HFFc6 (cell line): Measurements from ENCODE around the gene ARL6IP4. TPM values are rescaled to one million over a fixed set of nuclear protein-coding genes. Genes with fewer than 3 reads are reported as not detected.

ENCODE experiments used
- DNase-seq: peaks from one replicate; pipeline ENCODE4 v3.0.0-alpha.2; 2018
- H3K27ac Mint-ChIP-seq: 2 replicates; pipeline ENCODE4 v1.8.0; 2020; ENCODE audit warnings: mild to moderate bottlenecking, mixed read lengths
- H3K27me3 Mint-ChIP-seq: 2 replicates; pipeline ENCODE4 v1.8.0; 2021; ENCODE audit warnings: mild to moderate bottlenecking, moderate library complexity, mixed read lengths; ENCODE audit not compliant: insufficient read depth
- H3K36me3 Mint-ChIP-seq: 2 replicates; pipeline ENCODE4 v1.8.0; 2021; ENCODE audit warnings: low read depth, mixed read lengths
- H3K4me1 Mint-ChIP-seq: 2 replicates; pipeline ENCODE4 v1.8.0; 2020; ENCODE audit warnings: low read depth, mixed read lengths
- H3K4me3 Mint-ChIP-seq: 2 replicates; pipeline ENCODE4 v1.8.0; 2020; ENCODE audit warnings: mild to moderate bottlenecking, moderate library complexity, mixed read lengths
- H3K9me3 Mint-ChIP-seq: 2 replicates; pipeline ENCODE4 v1.8.0; 2020; ENCODE audit warnings: mild to moderate bottlenecking, mixed read lengths
- total RNA-seq, 6 experiments: library from RNA; stranded (reverse); fragmentation: NEBNext Ultra II Directional; extraction: Animal tissue kit (Norgen Biotek cat#: 25700); gene quantifications; 2 replicates in 1 of 6; 3 replicates in 5 of 6; pipeline ENCODE4 v1.2.3, GENCODE V29; 2021
- TF ChIP-seq, protein P1 (sequence below): fragments of 200-600 bp; sonication (generic); IDR thresholded peaks from 2 replicates; pipeline ENCODE4 v1.5.0; 2021; ENCODE audit warnings: antibody characterized with exemption, mild to moderate bottlenecking

Gene ARL6IP4
- total RNA-seq, 6 experiments from 2014 or later: 128 to 180 (median 149) TPM

DNA sequence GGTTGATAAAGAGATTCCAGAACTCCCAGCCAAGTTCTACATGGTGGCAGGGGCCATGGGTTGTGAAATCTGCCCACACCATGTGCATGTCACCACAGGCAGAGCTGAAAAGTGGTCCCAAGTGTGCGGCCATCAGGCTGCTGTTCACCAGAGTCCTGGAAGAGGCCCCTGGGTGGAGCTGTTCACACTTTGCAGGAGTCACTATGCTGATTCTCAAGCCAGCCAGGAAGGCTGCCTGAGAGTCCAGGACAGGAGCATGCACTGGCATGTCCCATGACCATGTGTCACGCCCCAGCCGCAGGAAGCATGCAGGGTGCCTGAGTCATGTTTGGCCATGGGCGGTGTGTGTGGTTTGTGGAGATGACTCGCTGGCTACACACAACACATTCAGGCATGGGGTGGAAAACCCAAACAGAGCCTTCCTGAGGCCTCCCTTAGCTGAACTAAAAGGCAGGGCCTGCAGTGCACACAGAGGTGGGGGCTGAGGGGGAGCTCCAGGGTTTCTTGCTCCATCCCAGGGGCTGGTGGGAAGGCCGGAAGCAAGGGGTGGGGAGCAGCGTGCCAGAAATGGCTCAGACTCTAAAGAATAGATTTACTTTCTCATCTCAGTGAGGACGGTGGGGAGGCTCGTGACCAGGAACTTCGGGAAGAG lies 33.7 kb upstream of the ARL6IP4 start:
- Mint-ChIP-seq H3K4me1 (peaks cover 59% of the 10 kb centered on the region), H3K36me3 (peaks cover 7% of the 10 kb centered on the region; the same call in 1 of the 2 replicates), H3K27me3 (no peaks in the 10 kb centered on the region; the same call in 1 of the 2 replicates), H3K9me3 (no peaks in the 10 kb centered on the region), H3K27ac (peak overlapping the region; percentile 99), H3K4me3 (peak overlapping the region; percentile 67)
- TF ChIP-seq, protein P1, sequence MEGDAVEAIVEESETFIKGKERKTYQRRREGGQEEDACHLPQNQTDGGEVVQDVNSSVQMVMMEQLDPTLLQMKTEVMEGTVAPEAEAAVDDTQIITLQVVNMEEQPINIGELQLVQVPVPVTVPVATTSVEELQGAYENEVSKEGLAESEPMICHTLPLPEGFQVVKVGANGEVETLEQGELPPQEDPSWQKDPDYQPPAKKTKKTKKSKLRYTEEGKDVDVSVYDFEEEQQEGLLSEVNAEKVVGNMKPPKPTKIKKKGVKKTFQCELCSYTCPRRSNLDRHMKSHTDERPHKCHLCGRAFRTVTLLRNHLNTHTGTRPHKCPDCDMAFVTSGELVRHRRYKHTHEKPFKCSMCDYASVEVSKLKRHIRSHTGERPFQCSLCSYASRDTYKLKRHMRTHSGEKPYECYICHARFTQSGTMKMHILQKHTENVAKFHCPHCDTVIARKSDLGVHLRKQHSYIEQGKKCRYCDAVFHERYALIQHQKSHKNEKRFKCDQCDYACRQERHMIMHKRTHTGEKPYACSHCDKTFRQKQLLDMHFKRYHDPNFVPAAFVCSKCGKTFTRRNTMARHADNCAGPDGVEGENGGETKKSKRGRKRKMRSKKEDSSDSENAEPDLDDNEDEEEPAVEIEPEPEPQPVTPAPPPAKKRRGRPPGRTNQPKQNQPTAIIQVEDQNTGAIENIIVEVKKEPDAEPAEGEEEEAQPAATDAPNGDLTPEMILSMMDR: peak; percentile 74
- DNase-seq: peak; percentile 100

DNA sequence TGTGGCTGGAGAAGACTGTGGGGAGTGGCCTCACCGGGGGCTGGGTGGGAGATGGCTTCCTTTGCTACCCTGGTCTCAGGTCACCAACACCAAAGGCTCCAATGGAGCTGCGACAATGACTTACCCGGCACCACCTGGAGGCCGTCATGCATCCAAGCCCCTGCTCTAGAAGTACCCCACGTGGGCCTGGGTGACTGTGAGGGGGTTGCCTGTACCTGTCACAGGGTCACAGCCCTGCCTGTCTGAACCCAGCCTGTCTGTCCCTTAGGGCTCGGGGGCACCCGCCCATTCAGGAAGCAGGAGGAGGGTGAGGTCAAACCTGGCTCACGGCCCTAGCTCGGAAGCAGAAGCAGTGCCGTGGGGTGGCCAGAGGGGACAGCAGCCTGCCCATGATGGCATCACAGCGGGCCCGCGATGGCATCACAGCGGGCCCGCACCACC lies 33.1 kb upstream of the ARL6IP4 start:
- peak overlapping the region; percentile 67 for H3K4me3 Mint-ChIP-seq
- H3K27me3 Mint-ChIP-seq: no peaks in the 10 kb centered on the region; the same call in none of the 2 replicates
- H3K4me1 Mint-ChIP-seq: peaks cover 65% of the 10 kb centered on the region
- TF ChIP-seq, protein P1: no peak
- H3K36me3 Mint-ChIP-seq: peaks cover 7% of the 10 kb centered on the region; the same call in 1 of the 2 replicates
- DNase-seq: no peak
- no peaks in the 10 kb centered on the region for H3K9me3 Mint-ChIP-seq
- peak overlapping the region; percentile 99 for H3K27ac Mint-ChIP-seq

DNA sequence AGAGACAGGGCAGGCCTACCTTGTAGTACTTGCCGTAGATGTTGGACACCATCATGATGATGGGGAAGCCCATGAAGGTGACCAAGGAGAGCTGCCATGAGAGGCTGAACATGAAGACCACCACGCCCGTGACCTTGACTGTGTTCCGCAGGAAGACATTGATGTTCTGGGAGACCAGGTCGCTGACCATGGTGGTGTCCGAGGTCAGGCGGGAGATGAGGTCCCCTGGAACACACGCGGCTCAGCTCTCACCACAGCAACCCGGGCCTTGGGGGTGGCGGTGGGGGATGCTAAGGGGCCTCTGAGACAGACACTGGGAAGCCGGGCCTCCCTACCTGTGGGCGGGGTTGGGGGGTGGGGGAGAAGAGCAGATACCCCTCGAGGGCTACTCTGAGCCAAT lies 31.9 kb upstream of the ARL6IP4 start:
- no peaks in the 10 kb centered on the region for H3K9me3 Mint-ChIP-seq
- no peak overlapping the region for H3K4me3 Mint-ChIP-seq
- H3K27ac Mint-ChIP-seq: no peak overlapping the region
- H3K27me3 Mint-ChIP-seq: no peaks in the 10 kb centered on the region; the same call in none of the 2 replicates
- H3K4me1 Mint-ChIP-seq: peaks cover 52% of the 10 kb centered on the region
- DNase-seq: no peak
- peaks cover 7% of the 10 kb centered on the region; the same call in 1 of the 2 replicates for H3K36me3 Mint-ChIP-seq
- TF ChIP-seq, protein P1: no peak

DNA sequence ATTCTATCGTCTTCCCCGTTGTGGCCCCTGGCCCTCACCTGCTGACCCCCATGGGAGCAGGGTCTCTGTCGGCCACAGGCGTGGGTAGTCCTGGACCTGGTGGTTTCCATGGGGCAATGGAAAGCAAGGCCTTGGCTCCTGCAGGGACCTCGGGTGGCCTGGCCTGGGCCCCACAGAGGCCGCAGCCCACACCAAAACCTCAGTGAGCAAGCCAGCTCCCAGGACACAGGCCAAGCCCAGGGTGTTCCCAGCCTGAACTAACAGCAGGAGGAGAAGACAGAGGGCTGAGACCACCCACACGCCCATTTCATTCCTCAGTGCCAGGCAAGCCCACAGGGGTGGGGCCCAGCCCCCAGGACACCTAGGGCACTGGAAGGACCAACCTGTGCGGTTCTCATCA lies 31.1 kb upstream of the ARL6IP4 start:
- TF ChIP-seq, protein P1: no peak
- no peaks in the 10 kb centered on the region; the same call in none of the 2 replicates for H3K27me3 Mint-ChIP-seq
- H3K4me3 Mint-ChIP-seq: no peak overlapping the region
- no peak for DNase-seq
- peaks cover 44% of the 10 kb centered on the region for H3K4me1 Mint-ChIP-seq
- no peaks in the 10 kb centered on the region for H3K9me3 Mint-ChIP-seq
- no peak overlapping the region for H3K27ac Mint-ChIP-seq
- peaks cover 7% of the 10 kb centered on the region; the same call in 1 of the 2 replicates for H3K36me3 Mint-ChIP-seq

DNA sequence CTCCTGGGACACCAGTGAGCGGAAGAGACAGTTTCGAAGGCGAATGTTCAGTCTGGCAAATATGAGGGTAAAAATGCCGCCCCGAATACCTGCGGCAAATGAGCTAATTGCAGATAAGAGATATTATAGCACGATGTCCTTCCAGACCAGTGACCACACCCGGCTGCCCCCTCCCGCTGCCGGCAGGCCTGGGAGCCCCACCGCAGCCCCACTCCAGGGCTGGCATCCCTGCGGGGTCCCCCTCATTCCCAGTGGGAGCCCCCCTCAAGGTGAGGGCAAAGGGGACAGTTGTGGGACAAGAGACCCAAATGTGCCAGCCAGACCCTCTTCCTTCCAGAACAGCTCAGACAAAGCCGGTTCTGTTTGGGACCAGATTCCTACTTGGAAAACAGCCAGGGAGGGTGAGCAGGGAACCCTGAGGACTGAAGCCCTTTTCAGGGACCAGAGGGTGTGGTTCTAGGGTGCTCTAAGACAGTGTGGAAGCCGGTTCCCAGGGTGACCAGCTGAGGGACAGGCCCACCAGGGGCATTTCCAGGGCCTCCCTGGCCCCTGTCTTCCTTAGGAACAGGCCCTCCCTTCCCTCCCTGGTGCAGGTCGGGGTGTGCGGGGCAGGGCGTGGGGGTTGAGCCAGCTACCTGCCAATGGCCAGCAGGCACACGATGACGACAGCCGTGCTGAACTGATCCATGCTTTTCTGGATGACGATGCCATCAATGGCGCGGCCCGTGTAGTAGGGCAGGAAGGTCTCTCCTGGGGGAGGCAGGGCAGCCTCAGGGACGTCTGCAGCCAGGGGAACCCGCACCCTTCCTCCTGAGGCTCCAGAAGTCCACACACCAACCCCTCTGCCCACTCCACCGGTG lies 30.4 kb upstream of the ARL6IP4 start:
- Mint-ChIP-seq H3K36me3 (peaks cover 7% of the 10 kb centered on the region; the same call in 1 of the 2 replicates), H3K4me3 (no peak overlapping the region), H3K4me1 (peaks cover 39% of the 10 kb centered on the region), H3K9me3 (no peaks in the 10 kb centered on the region), H3K27ac (no peak overlapping the region), H3K27me3 (no peaks in the 10 kb centered on the region; the same call in none of the 2 replicates)
- TF ChIP-seq, protein P1: no peak
- no peak for DNase-seq
